Measurements from ENCODE around the gene DRC7. TPM values are rescaled to one million over a fixed set of nuclear protein-coding genes. Genes with fewer than 3 reads are reported as not detected.

Gene DRC7
- total RNA-seq, 1 experiment from 2014 or later: not detected

- intact Hi-C loops (cut with micrococcal nuclease): no loop called here
- no peak for TF ChIP-seq CTCF (IDR thresholded peaks at IDR 0.05; ENCODE audit: unreplicated experiment)
- H3K27ac Mint-ChIP-seq (ENCODE audit: low read depth, unreplicated experiment): no peak overlapping the region
- BruUV-seq (replicated peaks): no TSS peak
- peaks cover 7% of the 10 kb centered on the region for H3K4me1 Mint-ChIP-seq (ENCODE audit: insufficient read depth, unreplicated experiment)
- no peaks in the 10 kb centered on the region for H3K9me3 Mint-ChIP-seq (ENCODE audit: unreplicated experiment)
- DNase-seq (ENCODE audit: unreplicated experiment): no peak
- no peaks in the 10 kb centered on the region for H3K27me3 Mint-ChIP-seq (ENCODE audit: insufficient read depth, unreplicated experiment)
- H3K4me3 Mint-ChIP-seq (ENCODE audit: unreplicated experiment): no peak overlapping the region
- no peaks in the 10 kb centered on the region for H3K36me3 Mint-ChIP-seq (ENCODE audit: insufficient read depth, unreplicated experiment)
- CTCF ChIA-PET: interaction anchor here (0.6 to 5.9 kb wide), 11 partner anchors 9 to 217 kb away, joined by 3 to 141 read pairs (median 13); partner anchors contain the start of gene ADGRG1
- POLR2A ChIA-PET: interaction anchor here (0.7 kb wide), 1 partner anchor 24 kb away, joined by 3 read pairs; no protein-coding TSS in a partner anchor
These were observed 48.1 kb upstream of the DRC7 start for GRCh38 chr16:57646388-57647039.

- DNase-seq (ENCODE audit: unreplicated experiment): no peak
- H3K27me3 Mint-ChIP-seq (ENCODE audit: insufficient read depth, unreplicated experiment): no peaks in the 10 kb centered on the region
- intact Hi-C loops (cut with micrococcal nuclease): no loop called here
- TF ChIP-seq CTCF (IDR thresholded peaks at IDR 0.05; ENCODE audit: unreplicated experiment): no peak
- CTCF ChIA-PET: interaction anchor here (0.6 to 5.9 kb wide), 18 partner anchors 11 to 216 kb away, joined by 3 to 141 read pairs (median 12); partner anchors contain the start of genes ADGRG1, ADGRG3 and KATNB1
- H3K36me3 Mint-ChIP-seq (ENCODE audit: insufficient read depth, unreplicated experiment): no peaks in the 10 kb centered on the region
- no TSS peak for BruUV-seq (replicated peaks)
- no peak overlapping the region for H3K4me3 Mint-ChIP-seq (ENCODE audit: unreplicated experiment)
- no peaks in the 10 kb centered on the region for H3K9me3 Mint-ChIP-seq (ENCODE audit: unreplicated experiment)
- H3K4me1 Mint-ChIP-seq (ENCODE audit: insufficient read depth, unreplicated experiment): peaks cover 7% of the 10 kb centered on the region
- POLR2A ChIA-PET: interaction anchor here (0.7 kb wide), 1 partner anchor 25 kb away, joined by 3 read pairs; no protein-coding TSS in a partner anchor
- no peak overlapping the region for H3K27ac Mint-ChIP-seq (ENCODE audit: low read depth, unreplicated experiment)
These were observed 47.3 kb upstream of the DRC7 start for GRCh38 chr16:57647136-57647875.

- no peaks in the 10 kb centered on the region for H3K27me3 Mint-ChIP-seq (ENCODE audit: insufficient read depth, unreplicated experiment)
- ChIA-PET CTCF (interaction anchor here (0.8 to 5.9 kb wide), 26 partner anchors 11 to 242 kb away, joined by 3 to 141 read pairs (median 10); partner anchors contain the start of genes ADGRG1, ADGRG3 and KATNB1), POLR2A (no interaction called here)
- no peak for DNase-seq (ENCODE audit: unreplicated experiment)
- H3K9me3 Mint-ChIP-seq (ENCODE audit: unreplicated experiment): no peaks in the 10 kb centered on the region
- TF ChIP-seq CTCF (IDR thresholded peaks at IDR 0.05; ENCODE audit: unreplicated experiment): no peak
- no peaks in the 10 kb centered on the region for H3K36me3 Mint-ChIP-seq (ENCODE audit: insufficient read depth, unreplicated experiment)
- intact Hi-C loops (cut with micrococcal nuclease): loop anchor here (2.0 kb wide), 1 partner anchor 73 kb away; no protein-coding TSS in a partner anchor
- peaks cover 3% of the 10 kb centered on the region for H3K4me1 Mint-ChIP-seq (ENCODE audit: insufficient read depth, unreplicated experiment)
- no peak overlapping the region for H3K4me3 Mint-ChIP-seq (ENCODE audit: unreplicated experiment)
- no peak overlapping the region for H3K27ac Mint-ChIP-seq (ENCODE audit: low read depth, unreplicated experiment)
- BruUV-seq (replicated peaks): no TSS peak
These were observed 46.5 kb upstream of the DRC7 start for GRCh38 chr16:57648125-57648524.

Measured in MCF 10A (cell line).